GM21737 (cell line): ENCODE results near the gene TAF1L.
"Not testable (repeated sequence)": the region's sequence is repeated elsewhere in the genome, so short reads cannot be mapped to it uniquely, and the experiment has no call there.

Experiments used
- ATAC-seq: cut with Tn5 transposase; IDR thresholded peaks from one replicate; pipeline ENCODE4 v1.9.1; 2021; ENCODE audit warnings: mild to moderate bottlenecking, moderate library complexity; ENCODE audit not compliant: unreplicated experiment

The TAF1L gene, protein sequence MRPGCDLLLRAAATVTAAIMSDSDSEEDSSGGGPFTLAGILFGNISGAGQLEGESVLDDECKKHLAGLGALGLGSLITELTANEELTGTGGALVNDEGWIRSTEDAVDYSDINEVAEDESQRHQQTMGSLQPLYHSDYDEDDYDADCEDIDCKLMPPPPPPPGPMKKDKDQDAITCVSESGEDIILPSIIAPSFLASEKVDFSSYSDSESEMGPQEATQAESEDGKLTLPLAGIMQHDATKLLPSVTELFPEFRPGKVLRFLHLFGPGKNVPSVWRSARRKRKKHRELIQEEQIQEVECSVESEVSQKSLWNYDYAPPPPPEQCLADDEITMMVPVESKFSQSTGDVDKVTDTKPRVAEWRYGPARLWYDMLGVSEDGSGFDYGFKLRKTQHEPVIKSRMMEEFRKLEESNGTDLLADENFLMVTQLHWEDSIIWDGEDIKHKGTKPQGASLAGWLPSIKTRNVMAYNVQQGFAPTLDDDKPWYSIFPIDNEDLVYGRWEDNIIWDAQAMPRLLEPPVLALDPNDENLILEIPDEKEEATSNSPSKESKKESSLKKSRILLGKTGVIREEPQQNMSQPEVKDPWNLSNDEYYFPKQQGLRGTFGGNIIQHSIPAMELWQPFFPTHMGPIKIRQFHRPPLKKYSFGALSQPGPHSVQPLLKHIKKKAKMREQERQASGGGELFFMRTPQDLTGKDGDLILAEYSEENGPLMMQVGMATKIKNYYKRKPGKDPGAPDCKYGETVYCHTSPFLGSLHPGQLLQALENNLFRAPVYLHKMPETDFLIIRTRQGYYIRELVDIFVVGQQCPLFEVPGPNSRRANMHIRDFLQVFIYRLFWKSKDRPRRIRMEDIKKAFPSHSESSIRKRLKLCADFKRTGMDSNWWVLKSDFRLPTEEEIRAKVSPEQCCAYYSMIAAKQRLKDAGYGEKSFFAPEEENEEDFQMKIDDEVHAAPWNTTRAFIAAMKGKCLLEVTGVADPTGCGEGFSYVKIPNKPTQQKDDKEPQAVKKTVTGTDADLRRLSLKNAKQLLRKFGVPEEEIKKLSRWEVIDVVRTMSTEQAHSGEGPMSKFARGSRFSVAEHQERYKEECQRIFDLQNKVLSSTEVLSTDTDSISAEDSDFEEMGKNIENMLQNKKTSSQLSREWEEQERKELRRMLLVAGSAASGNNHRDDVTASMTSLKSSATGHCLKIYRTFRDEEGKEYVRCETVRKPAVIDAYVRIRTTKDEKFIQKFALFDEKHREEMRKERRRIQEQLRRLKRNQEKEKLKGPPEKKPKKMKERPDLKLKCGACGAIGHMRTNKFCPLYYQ (N-terminal part only)

GRCh38 chr9:32635362-32635761 lies at the start of gene TAF1L:
TSS of gene TAF1L (minus strand) at chr9:32635669. CDS start at chr9:32635579, 90 bp downstream.
- ATAC-seq: no peak

GRCh38 chr9:32681751-32682150 lies 46.3 kb upstream of the TAF1L start:
- ATAC-seq: no peak

DNA sequence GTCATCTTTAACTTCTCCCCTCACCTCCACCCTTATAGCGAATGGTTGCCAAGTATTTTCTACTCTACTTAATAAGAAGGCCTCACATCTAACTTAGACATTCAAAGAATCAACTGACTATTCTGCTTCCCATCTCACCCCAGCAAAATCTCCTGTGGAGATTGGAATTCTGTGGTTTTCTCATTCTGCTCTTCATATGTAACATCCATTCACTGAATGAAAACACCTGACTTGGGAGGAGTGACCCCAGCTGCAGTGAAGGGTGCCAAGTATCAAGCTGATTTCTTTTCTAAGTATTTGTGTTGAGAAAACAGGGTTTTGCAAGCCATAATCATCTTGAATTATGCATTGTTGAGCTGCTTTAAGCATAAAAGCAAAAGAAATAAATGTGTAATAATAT lies 42.5 kb upstream of the TAF1L start:
- no peak for ATAC-seq

DNA sequence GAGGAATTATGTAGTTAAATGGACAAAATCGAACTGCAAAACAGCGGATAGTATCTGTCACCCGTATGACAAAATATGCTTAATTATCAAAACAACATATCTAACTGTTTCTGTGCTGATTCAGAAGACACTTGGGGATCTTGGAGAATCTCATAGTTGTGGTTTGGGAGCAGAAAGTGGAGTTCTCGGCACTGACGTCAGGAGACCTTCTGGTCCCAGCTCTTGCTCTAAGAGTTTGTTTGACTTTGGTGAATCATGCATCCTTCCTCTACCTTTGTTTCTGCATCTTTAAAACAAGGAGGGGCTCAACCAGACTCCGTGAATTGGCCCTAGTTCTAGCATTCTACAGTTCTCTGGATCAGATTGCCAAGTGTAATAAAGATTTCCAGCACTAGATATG lies 37.0 kb upstream of the TAF1L start:
- no peak for ATAC-seq

DNA sequence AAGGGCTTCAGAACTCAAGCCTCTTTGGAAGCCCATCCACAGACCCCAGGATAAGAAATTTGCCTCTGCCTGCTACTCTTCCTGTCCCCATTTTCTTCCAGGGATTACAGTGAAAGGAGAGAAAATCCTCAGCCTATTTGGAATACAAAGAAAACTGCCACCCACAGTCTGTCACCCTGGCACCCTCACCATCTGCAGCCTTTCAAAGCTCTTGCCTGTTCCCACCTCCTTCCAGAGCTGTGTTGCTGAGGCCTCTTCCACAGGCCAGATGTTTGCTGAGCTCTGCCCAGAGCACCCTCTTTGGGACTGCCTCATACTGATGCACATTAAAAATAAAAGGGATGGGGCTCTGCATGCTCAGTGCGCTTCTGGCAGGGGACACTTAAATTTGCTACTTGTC lies 35.9 kb upstream of the TAF1L start:
- ATAC-seq: no peak

GRCh38 chr9:32665101-32665500 lies 29.6 kb upstream of the TAF1L start:
- no peak for ATAC-seq

- ATAC-seq: no peak
Observed at GRCh38 chr9:32663741-32664140, 28.3 kb upstream of the TAF1L start.

GRCh38 chr9:32647671-32648070 lies 12.2 kb upstream of the TAF1L start:
- no peak for ATAC-seq

DNA sequence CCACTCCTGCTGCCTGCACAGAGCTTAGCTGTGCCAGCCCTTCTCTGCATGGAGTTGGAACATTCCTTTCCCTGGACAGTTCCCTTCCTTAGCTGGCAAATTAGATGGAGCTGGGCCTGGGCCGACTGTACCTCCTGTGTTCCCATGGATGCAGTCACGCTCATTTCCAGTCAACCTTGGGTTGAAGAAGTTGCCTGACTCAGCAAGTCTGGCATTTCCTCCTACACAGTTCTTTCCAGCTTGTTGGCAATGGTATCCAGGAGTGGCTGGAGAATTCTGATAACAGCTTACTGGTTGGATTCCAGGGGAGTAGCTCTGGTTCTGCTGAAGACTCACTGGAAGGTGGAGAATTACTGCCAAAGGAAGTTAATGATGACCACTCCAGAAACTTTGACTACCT lies 9.2 kb upstream of the TAF1L start:
- ATAC-seq: no peak

DNA sequence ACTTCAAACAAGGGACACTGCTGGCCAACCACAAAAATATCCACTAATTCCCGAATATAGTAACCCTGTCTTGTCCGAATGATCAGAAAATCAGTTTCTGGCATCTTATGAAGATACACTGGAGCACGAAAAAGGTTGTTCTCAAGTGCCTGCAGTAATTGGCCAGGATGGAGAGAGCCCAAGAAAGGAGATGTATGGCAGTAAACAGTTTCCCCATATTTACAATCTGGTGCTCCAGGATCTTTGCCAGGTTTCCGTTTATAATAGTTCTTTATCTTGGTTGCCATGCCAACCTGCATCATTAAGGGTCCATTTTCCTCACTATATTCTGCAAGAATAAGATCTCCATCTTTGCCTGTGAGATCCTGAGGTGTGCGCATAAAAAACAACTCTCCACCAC lies 2.3 kb downstream of the TAF1L start:
- ATAC-seq: not testable (repeated sequence)

- no peak for ATAC-seq
Observed at GRCh38 chr9:32631991-32632390, 3.5 kb downstream of the TAF1L start.

DNA sequence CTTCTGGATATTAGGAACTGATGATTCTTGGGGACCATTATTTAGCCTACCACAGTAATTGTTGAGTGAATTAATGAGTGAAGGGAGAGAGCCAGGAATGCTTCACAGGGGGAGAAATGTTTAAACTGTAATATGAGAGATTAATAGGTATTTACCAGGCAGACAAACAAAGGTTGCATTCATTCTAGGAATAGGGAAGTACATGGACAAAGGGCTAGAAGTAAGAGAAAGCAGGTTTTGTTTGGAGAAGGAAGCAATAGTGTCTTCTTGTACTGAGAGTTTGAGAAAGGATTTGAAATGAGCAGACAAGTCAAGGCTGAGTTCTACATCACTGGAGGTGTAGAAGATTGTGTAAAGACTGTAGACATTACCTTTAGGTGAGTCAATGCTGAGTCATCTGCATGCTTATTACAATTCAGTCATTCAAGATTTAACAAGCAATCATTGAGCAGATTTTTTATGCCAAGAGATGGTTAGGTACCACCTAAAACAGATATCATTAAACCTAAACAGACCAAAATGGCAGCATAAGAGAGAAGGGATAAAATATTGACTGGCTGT lies 8.0 kb downstream of the TAF1L start:
- ATAC-seq: no peak

GRCh38 chr9:32625320-32625719 lies 10.1 kb downstream of the TAF1L start:
- ATAC-seq: no peak

- no peak for ATAC-seq
Observed at GRCh38 chr9:32622948-32623347, 12.5 kb downstream of the TAF1L start.

DNA sequence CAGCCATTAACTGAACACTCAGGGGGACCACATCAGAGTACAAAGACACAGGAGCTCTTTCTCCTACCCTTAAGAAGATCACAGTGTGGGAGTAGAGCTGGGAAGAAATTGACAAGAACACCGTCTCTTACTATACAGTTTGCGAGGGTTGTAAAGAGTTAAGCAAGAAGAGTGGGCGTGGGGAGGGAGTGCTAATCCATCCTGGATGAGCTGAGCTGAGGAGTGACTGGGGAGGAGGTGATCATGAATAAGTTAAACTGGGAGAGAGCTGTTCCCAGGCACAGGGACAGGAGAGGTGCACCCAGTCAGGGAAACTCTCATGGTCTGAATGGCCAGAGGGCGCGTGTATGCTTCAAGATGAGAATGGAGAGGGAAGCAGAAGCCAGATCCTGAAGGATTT lies 17.2 kb downstream of the TAF1L start:
- no peak for ATAC-seq

- ATAC-seq: no peak
Observed at GRCh38 chr9:32606811-32607210, 28.7 kb downstream of the TAF1L start.

GRCh38 chr9:32603914-32604852 lies 31.3 kb downstream of the TAF1L start:
- ATAC-seq: peak; percentile 78

- not testable (repeated sequence) for ATAC-seq
Observed at GRCh38 chr9:32599021-32599420, 36.4 kb downstream of the TAF1L start.

- ATAC-seq: no peak
Observed at GRCh38 chr9:32596936-32597335, 38.5 kb downstream of the TAF1L start.
